DND-41 (cell line): ENCODE data around the gene MPL.

Experiments used
- ATAC-seq: fragments of 200-7000 bp; cut with Tn5 transposase; 3 replicates; pipeline ENCODE4 v1.9.1; 2021; ENCODE audit warnings: low read depth; ENCODE audit not compliant: insufficient read depth
- DNase-seq: peaks from one replicate; pipeline ENCODE4 v3.0.0-alpha.2; 2020
- H2AFZ ChIP-seq: 2 replicates; pipeline ENCODE4 v1.6.0; 2012; ENCODE audit warnings: low read depth, low read length
- H3K27ac ChIP-seq: 2 replicates; pipeline ENCODE4 v1.5.1; 2012; ENCODE audit warnings: low read length, inconsistent platforms
- H3K27me3 ChIP-seq: fragments of 200-600 bp; sonication (generic); 2 replicates; pipeline ENCODE4 v1.6.0; 2012; ENCODE audit warnings: low read length, mild to moderate bottlenecking, inconsistent platforms; ENCODE audit not compliant: insufficient read depth, poor library complexity
- H3K36me3 ChIP-seq: 2 replicates; pipeline ENCODE4 v1.5.1; 2012; ENCODE audit warnings: low read length, inconsistent platforms; ENCODE audit not compliant: insufficient read depth
- H3K4me1 ChIP-seq: 2 replicates; pipeline ENCODE4 v1.5.1; 2012; ENCODE audit warnings: mild to moderate bottlenecking, low read length; ENCODE audit not compliant: insufficient read depth
- H3K4me2 ChIP-seq: 2 replicates; pipeline ENCODE4 v1.6.0; 2012; ENCODE audit warnings: mild to moderate bottlenecking, moderate library complexity, low read length, inconsistent platforms; ENCODE audit not compliant: insufficient read depth
- H3K4me3 ChIP-seq, 2 experiments: fragments of 200-600 bp in 1 of 2; shearing (Covaris generic) in 1 of 2; 2 replicates each; pipeline ENCODE4 v1.5.1; 2012 to 2016; ENCODE audit warnings: inconsistent platforms in 2 of 2, low read length in 2 of 2, mild to moderate bottlenecking in 2 of 2, low read depth in 1 of 2, moderate library complexity in 1 of 2
- H3K79me2 ChIP-seq: 2 replicates; pipeline ENCODE4 v1.6.0; 2012; ENCODE audit warnings: low read length, inconsistent platforms; ENCODE audit not compliant: insufficient read depth
- H3K9ac ChIP-seq: 2 replicates; pipeline ENCODE4 v1.6.0; 2012; ENCODE audit warnings: low read depth, mild to moderate bottlenecking, inconsistent platforms, low read length, moderate library complexity
- H3K9me3 ChIP-seq: 2 replicates; pipeline ENCODE4 v1.5.1; 2012; ENCODE audit warnings: low read length, moderate library complexity, mild to moderate bottlenecking, inconsistent platforms; ENCODE audit not compliant: insufficient read depth, severe bottlenecking
- H4K20me1 ChIP-seq: 2 replicates; pipeline ENCODE4 v1.6.0; 2012; ENCODE audit warnings: low read length; ENCODE audit not compliant: insufficient read depth
- EZH2 ChIP-seq: IDR thresholded peaks from 3 replicates; pipeline ENCODE4 v1.6.1; 2012; ENCODE audit warnings: borderline replicate concordance, low read depth, mild to moderate bottlenecking, moderate library complexity, low read length, inconsistent platforms; ENCODE audit not compliant: severe bottlenecking
- TF ChIP-seq, protein P1 (sequence below): IDR thresholded peaks from 2 replicates; pipeline ENCODE4 v1.5.1; 2012; ENCODE audit warnings: borderline replicate concordance, low read length, moderate library complexity, mild to moderate bottlenecking; ENCODE audit not compliant: poor library complexity, severe bottlenecking; ENCODE audit errors: extremely low read depth

MPL gene

DNA sequence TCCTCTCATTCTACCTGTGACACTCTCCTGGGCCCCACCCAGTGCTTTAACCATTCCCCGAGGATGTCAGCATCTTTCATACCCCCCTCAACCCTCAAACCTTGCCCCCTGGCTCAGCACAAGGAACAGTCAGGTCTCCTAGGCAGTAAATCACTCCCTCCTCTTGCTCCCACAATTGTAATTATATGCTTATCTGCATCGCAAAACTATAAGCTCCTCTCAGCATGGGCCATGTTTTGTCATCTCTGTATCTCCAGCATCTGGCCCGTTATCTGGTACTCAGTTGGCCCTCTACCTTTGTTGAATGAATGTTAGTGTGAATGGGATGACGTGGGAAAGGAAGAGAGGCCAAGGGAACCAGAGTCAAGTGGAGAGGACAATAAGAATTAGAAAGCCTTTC, 32.9 kb downstream of the MPL start:
- ATAC-seq: no peak

DNA sequence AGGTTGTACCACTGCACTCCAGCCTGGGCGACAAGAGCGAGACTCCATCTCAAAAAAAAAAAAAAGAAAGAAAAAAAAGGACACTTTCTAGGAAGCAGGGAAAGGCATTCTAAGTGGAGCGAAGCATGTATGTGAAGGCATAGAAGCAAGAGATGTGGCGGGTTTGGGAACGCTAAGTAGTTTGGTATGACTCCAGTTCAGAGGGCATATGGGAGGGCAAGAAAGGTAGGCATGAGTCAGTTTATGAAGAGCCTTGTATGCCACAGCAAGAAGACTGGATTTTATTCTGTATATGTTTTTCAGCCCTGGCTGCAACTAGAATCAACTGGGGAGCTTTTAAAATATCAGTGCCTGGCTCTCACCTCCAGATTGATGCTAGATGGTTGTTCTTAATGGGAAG, 34.6 kb downstream of the MPL start:
- TF ChIP-seq EZH2: no peak
- TF ChIP-seq, protein P1, sequence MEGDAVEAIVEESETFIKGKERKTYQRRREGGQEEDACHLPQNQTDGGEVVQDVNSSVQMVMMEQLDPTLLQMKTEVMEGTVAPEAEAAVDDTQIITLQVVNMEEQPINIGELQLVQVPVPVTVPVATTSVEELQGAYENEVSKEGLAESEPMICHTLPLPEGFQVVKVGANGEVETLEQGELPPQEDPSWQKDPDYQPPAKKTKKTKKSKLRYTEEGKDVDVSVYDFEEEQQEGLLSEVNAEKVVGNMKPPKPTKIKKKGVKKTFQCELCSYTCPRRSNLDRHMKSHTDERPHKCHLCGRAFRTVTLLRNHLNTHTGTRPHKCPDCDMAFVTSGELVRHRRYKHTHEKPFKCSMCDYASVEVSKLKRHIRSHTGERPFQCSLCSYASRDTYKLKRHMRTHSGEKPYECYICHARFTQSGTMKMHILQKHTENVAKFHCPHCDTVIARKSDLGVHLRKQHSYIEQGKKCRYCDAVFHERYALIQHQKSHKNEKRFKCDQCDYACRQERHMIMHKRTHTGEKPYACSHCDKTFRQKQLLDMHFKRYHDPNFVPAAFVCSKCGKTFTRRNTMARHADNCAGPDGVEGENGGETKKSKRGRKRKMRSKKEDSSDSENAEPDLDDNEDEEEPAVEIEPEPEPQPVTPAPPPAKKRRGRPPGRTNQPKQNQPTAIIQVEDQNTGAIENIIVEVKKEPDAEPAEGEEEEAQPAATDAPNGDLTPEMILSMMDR: no peak
- no peaks in the 10 kb centered on the region; the same call in 1 of the 2 replicates for H3K36me3 ChIP-seq
- peaks cover 7% of the 10 kb centered on the region for H3K4me1 ChIP-seq
- H3K9me3 ChIP-seq: no peaks in the 10 kb centered on the region
- H3K4me3 ChIP-seq: no peak overlapping the region
- peaks cover 18% of the 10 kb centered on the region for H3K79me2 ChIP-seq
- H4K20me1 ChIP-seq: 0 out of 2 replicates have a peak, but pooled peaks cover 1% of the 10 kb centered on the region
- no peak overlapping the region for H3K9ac ChIP-seq
- ATAC-seq (no peak), DNase-seq (no peak)
- H3K4me2 ChIP-seq: no peak overlapping the region
- no peak overlapping the region for H2AFZ ChIP-seq
- H3K27me3 ChIP-seq: no peaks in the 10 kb centered on the region
- no peak overlapping the region for H3K27ac ChIP-seq

More for the DNA sequence above, 32.9 kb downstream of the MPL start:
- Histone ChIP-seq H3K4me1 (peaks cover 23% of the 10 kb centered on the region), H3K27ac (no peak overlapping the region), H3K4me3 (no peak overlapping the region), H2AFZ (no peak overlapping the region), H3K9me3 (no peaks in the 10 kb centered on the region), H3K79me2 (peaks cover 35% of the 10 kb centered on the region), H4K20me1 (peaks cover 4% of the 10 kb centered on the region; the same call in 1 of the 2 replicates), H3K36me3 (peaks cover 6% of the 10 kb centered on the region), H3K27me3 (no peaks in the 10 kb centered on the region), H3K9ac (no peak overlapping the region), H3K4me2 (no peak overlapping the region)
- no peak for TF ChIP-seq EZH2
- TF ChIP-seq, protein P1: no peak
- DNase-seq: no peak

DNA sequence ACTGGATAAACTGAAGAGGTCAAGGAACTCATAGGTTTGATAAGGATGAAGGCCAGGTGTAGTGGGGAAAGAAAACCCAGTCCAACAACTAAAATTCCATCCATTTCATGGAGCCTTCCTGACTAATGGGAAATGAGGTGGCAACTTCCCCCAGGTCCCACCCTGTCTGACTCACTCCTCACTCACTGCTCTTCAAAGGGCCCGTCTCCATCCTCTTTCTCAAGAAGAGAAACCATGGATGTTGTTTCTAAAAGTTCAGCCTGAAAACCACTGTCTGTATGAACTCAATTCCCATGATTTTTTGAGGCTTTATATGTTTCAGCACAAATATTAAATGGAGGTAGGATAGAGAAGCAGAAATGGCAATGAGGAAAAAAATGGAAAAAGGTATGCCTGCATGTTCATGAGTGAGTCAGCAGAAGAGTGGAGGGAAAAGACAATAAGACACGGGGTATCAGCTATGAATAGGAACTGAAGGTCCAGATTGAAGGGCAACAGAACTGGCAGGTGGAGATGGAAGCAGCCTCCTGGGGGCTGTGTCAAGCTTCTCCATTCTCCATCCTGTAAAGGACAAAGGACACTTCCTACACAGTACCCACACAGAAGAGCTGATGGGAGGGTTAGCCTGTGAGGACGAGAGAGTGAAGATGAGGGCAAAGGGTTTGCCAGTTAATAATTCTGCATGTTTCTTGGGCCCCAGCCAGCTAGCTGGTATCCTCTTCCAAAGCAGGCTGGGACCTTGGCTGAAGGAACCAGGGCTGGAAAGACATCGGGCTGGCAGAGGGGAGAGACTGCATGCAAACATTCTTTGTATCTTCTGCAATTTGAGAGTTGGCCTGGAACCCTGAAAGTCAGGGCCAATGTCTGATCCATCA, 35.7 kb downstream of the MPL start:
- no peaks in the 10 kb centered on the region for H3K27me3 ChIP-seq
- H3K4me1 ChIP-seq: peaks cover 6% of the 10 kb centered on the region
- H3K9ac ChIP-seq: no peak overlapping the region
- H3K27ac ChIP-seq: no peak overlapping the region
- H4K20me1 ChIP-seq: no peaks in the 10 kb centered on the region
- DNase-seq: no peak
- no peak for ATAC-seq
- H2AFZ ChIP-seq: no peak overlapping the region
- no peak for TF ChIP-seq EZH2
- TF ChIP-seq, protein P1: no peak
- no peak overlapping the region for H3K4me3 ChIP-seq
- H3K4me2 ChIP-seq: no peak overlapping the region
- peaks cover 8% of the 10 kb centered on the region for H3K79me2 ChIP-seq
- no peaks in the 10 kb centered on the region; the same call in 1 of the 2 replicates for H3K36me3 ChIP-seq
- H3K9me3 ChIP-seq: no peaks in the 10 kb centered on the region
